Activated T-cell treated with anti-CD3 and anti-CD28 coated beads for 48 hours (primary cell): ENCODE data around the gene HIVEP2.

ENCODE experiments used
- DNase-seq: peaks from one replicate; pipeline ENCODE4 v3.0.0-alpha.2; 2020; ENCODE audit warnings: low read depth

Gene HIVEP2

DNA sequence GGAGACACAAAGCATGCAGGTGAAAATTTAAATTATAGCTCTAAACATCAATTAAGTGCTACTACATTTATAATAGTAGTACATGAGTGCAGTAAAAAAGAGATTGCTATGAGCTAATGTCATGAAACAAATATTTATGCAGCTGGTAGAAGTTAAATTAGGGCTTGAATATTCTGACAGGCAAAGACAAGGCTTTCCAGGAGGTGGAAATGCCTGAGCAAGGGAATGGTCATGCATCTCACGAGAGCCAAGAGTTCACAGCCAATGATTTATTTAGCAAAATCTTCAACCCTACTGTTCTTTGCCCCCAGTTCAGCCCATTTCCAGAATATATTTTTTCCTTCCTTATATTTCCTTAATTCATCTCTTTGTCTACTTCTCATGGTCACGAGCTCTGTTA is 128.9 kb downstream of the HIVEP2 start:
- DNase-seq = no peak

GRCh38 chr6:142811923-142812322 is 133.1 kb downstream of the HIVEP2 start:
- DNase-seq = no peak

DNA sequence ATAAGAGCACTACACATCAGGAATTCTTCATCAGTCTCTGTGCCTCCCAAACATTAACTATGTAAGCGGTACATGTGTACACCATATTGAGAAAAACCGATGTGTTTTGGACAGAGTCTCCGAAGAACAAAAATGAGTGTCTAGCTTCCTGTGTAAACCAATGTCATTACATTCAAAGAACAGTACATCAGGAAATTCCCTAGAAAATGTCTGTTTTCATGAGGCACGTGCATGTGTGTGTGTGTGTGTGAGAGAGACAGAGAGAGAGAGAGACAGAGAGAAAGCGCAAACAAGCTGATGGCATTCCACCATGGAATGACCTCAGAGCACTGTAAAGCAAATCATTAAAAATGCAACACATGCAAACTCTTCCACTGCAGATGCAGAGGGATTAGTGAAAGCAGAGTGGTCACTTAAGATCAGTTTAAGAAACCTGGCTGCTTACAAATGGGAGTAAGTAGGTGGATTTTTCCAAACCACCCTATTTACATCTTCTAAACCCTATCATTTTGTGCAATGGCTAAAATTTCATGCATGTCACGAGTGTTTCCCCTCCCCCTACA is 133.9 kb downstream of the HIVEP2 start:
- no peak for DNase-seq

GRCh38 chr6:142809947-142810346 is 135.0 kb downstream of the HIVEP2 start:
- no peak for DNase-seq

DNA sequence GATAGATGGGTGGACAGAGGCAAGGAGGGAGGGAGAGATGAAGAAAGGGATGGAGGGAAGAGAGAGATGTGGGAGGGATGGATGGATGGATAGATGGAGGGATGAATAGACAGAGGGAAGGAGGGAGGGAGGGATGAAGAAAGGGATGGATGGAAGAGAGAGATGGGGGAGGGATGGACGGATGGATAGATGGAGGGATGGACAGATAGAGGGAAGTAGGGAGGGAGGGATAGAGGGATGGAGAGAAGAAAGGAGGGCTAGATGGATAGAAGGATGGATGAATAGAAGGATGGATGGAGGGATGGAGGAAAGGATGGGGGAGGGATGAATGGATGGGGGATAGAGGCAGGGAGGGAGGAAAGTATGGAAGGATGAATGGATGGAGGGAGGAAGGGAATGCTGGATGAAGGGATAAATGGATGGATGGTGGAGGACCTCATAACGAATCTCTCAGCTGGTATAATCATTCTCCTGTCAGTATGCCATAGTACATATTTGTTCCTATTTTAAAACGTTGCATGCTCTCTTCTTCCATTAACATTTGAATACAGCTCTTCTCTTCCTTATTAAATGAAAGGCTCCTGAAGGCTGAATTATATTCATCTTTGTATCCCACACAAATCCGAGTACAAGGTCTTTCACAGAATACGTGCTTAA is 136.4 kb downstream of the HIVEP2 start:
- DNase-seq = no peak

- no peak for DNase-seq
Measured at GRCh38 chr6:142805042-142805441, 139.9 kb downstream of the HIVEP2 start.

DNA sequence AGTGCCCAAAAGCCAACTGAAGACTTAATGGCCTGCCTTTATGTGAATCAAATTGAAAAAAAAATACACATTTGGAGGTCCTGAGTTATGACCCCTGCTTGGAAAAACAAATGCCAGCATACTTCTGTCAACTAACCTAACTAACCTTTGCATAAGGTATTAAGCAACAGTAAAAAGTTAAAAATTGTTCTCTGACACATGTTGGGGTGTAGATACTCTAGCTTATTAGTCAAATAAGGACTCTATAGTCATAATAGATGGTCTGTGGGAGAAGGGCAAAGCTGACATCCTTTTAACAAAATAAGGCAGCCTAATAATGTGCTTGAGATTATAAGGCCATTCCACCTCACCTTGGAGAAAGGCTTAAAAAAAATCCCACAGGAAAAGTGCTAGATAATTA is 140.5 kb downstream of the HIVEP2 start:
- DNase-seq = no peak

- no peak for DNase-seq
Measured at GRCh38 chr6:142803495-142804058, 141.4 kb downstream of the HIVEP2 start.

GRCh38 chr6:142803032-142803431 is 141.9 kb downstream of the HIVEP2 start:
- no peak for DNase-seq

- peak; percentile 38 for DNase-seq
Measured at GRCh38 chr6:142802124-142802523, 142.9 kb downstream of the HIVEP2 start.

DNA sequence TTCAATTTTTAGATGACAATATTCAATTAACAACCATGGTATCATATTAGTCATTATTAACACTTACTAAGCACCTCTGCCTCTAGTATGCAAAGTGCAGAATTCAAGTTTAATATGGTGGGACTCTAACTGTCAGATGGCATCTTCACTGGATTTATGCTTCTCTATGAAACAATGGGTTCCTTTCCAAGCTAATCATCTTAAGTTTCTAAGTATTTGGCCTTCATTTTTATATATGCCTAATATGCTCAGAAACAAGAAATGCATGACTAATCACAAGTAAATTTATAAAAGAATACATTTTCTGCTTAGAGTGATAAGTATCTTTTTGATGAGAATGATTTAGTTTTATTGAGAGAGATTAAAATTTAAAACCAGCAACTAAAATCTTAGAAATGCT is 144.7 kb downstream of the HIVEP2 start:
- DNase-seq = no peak

GRCh38 chr6:142799639-142800038 is 145.3 kb downstream of the HIVEP2 start:
- no peak for DNase-seq

DNA sequence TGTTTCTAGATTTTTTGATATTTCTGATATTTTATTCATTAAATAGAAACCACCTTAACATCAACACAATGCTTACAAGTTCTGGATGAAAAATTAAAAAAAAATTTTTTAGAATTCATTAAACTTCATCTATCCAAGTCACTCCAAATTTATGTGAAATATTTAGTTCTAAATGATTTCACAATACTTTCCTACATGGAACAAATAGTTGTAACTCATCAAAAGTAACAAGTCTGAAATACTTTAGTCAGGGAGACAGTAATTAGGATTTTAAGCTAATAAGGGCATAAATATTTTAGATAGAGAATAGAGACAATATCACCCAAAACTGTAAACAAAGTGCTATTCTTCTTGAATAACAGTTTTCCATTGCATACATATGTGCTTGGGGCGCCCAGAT is 147.8 kb downstream of the HIVEP2 start:
- no peak for DNase-seq

GRCh38 chr6:142796571-142796970 is 148.4 kb downstream of the HIVEP2 start:
- no peak for DNase-seq

DNA sequence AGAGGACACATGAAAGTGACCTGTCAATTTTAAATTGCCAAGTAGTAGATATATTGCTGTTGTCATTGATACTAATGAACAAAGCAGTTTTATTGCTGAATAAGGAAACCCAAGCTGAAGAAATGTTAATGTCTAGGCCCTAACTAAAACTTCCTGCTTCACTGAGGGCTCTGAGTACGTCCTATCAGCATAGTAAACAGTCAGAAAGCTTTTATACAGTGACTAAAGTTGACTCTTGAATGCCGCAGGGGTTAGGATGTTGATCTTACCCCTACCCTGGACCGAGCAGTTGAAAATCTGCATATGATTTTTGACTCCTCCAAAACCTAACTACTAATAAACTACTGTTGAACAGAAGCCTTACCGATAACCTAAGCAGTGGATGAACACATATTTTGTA is 149.0 kb downstream of the HIVEP2 start:
- no peak for DNase-seq

DNA sequence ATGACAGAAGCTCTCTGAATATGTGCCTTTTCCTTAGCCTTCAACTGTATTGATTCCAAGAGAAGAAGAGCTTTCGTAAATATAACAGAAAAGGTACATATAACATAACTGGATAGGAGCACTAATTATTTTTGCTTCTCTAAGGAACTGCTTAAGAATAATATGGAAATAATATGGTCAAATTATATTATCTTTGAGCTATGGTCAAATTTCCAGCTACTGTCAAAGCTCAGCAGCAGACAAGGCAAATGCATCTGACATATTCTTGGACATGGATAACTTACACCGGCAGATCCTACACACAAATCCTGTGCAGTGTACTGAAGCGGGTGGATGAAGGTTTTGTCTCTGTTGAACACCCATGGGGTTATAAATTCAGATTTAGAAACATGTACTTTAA is 150.6 kb downstream of the HIVEP2 start:
- no peak for DNase-seq

DNA sequence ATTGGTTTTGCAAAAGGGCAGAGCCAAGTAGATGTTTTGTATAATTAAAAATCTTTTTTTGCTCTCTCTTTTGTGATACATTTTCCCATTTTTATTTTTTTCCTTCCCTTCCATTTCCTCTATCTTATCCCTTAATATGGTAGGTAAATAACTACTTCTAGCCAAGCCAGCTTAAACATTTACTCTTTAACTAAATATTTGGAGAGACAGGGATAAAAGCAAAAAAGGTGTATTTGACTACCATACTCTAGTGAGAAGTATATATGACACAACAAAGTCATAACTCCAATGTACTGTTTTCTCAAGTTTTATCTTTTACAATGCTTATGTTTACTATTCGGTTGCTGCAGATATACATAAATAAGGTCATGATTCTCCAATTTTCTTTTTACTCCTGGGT is 154.7 kb downstream of the HIVEP2 start:
- no peak for DNase-seq

DNA sequence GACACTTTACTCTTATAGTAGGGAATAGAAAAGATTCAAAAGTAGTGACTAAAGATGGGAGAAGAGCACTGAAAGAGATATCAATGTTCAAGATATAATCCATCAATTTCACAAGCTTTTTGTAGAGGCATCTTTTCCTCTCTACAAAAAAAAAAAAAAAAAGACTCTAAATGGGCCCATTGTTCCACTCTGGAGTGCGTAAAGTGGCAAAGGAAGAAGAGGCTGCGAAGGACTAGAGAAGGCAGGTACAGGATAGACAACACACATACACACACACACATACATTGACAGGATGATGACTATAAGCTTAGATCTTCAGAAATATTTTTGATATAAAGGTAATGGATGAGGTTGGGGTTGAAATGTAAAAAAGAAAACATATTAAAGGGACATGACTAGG is 157.6 kb downstream of the HIVEP2 start:
- no peak for DNase-seq

DNA sequence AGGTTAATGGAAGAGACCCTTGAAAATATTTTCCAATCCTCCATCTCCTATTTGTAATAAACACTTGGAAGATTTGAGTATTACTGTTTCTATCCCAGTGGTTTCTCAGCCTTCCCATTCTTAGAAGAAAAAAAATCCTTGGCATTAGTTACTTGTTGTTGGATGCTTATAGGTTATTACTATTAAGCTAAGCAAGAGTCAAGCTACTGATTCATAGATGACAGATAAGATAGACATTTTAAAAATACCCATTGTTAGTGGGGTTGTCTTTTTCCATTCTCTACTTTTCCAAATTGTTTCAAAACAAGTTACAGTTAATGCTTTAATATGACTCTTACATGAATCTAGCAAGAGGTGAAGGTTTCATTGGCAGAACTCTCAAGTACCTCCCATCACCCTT is 158.5 kb downstream of the HIVEP2 start:
- no peak for DNase-seq

DNA sequence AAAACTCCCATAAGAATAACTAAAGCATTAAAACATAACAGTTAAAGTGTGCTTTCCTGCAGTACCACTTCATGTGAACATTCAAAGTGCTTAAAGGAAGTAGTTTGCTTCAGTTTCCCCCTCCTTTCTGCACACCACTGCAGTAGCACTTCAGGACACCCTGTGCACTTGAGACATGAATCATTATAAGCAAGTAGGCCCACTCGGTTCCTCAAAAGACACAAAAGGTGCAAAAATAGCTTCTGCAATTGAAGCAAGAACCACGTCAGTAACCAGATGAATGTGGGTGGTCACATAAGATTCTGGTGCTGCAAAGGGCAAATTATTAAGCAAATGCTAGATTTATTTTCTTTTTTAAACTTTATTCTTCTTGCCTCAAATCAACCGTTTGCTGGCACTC is 160.6 kb downstream of the HIVEP2 start:
- no peak for DNase-seq

DNA sequence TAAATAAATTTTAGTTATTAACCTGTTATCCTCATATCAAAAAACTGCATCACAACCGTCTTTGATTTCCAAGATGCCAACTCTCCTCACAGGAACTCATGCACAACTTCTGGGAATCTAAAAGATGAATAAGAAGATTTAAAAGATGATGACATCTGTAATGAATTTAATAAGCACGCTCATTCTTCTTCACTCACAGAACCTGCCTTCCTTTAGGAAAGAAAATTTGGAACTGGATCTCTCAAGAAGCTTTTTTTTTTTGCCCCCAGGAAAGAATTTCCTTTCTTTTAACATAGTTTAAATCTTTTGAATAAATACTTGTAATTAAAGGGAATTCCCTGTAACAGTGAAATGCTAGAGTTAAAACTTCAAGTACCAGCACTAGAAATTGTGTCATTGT is 161.5 kb downstream of the HIVEP2 start:
- DNase-seq = no peak

DNA sequence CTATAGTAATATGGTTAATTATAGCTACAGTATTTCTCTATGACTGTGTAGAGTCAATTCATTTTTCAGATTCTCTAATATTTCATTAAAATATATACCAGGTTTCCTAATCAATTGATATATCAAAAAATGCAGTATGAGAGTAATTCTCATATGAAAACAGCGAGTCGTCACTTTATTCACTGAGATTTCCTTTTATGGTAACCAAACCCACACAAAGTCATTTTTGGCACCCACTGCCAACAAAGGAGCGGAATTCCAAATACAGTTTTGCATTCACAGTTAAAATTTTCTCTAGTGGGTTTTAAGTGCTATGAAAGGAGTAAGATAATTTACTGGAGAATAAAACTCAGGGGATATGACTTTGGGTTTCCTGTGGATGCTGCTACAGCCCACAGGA is 163.8 kb downstream of the HIVEP2 start:
- DNase-seq = no peak

GRCh38 chr6:142773859-142774648 is 170.9 kb downstream of the HIVEP2 start:
- no peak for DNase-seq
